SK-N-DZ (cell line): ENCODE data around the gene ITGAE.
"Not testable (repeated sequence)": the region's sequence is repeated elsewhere in the genome, so short reads cannot be mapped to it uniquely, and the experiment has no call there.

Experiments
- DNase-seq: peaks from one replicate; pipeline ENCODE4 v3.0.0-alpha.2; 2015; ENCODE audit warnings: low spot score

Gene ITGAE

DNA sequence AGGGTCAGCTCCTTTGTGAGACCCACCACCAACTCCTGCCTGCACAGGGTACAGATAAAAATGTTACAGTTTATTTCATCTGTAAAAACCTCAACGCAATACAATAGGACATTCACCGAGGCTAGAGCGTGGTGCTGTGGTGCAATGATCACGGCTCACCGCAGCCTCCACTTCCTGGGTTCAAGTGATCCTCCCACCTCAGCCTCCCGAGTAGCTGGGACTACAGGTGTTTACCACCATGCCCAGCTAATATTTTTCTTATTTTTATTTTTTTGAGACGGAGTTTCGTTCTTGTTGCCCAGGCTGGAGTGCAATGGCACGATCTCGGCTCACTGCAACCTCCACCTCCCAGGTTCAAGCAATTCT lies 66.1 kb downstream of the ITGAE start:
- not testable (repeated sequence) for DNase-seq

GRCh38 chr17:3732210-3732621 lies 68.8 kb downstream of the ITGAE start:
- DNase-seq, result peak; percentile 39

- no peak for DNase-seq
Observed at GRCh38 chr17:3730881-3731429, 70.0 kb downstream of the ITGAE start.

- no peak for DNase-seq
Observed at GRCh38 chr17:3729881-3730280, 71.1 kb downstream of the ITGAE start.

DNA sequence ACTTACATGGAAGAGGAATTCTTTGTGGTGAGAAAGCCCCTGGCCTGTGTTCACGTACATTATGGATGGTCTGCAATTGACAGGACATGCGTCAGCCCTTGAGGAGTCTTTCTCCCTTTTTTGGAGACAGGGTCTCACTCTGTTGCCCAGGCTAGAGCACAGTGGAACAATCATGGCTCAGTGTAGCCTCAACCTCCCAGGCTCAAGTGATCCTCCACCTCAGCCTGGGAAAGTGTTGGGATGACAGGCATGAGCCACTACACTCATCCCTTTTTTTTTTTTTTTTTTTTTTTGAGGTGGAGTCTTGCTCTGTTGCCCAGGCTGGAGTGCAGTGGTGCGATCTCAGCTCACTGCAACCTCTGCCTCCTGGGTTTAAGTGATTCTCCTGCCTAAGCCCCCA lies 72.9 kb downstream of the ITGAE start:
- DNase-seq, result not testable (repeated sequence)

DNA sequence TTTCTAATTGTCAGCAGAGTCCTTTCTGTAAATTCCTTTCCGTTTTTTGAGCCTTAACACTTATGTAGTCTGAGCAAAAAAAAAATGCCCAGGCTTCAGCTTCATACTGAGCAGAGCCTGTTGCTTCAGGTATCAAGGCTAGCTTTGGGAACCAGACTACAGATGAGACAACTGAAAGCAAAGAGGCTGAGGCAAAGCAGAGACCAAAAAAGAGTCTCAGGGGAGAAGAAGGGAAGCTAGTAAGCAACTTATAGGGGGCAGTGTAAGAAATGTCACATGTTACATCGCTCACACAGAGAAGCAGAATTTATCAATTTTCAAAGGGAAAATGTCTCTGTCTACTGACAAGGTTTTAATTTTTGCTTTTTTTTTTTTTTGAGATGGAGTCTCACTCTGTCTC lies 73.9 kb downstream of the ITGAE start:
- DNase-seq, result no peak

- no peak for DNase-seq
Observed at GRCh38 chr17:3724378-3725077, 76.5 kb downstream of the ITGAE start.

- DNase-seq, result peak; percentile 93
Observed at GRCh38 chr17:3723556-3724377, 77.2 kb downstream of the ITGAE start, which contains the start of gene HASPIN. HASPIN (plus strand) TSS chr17:3723903; CDS start chr17:3723936, 33 bp downstream.

GRCh38 chr17:3723188-3723555 lies 77.8 kb downstream of the ITGAE start:
- no peak for DNase-seq

DNA sequence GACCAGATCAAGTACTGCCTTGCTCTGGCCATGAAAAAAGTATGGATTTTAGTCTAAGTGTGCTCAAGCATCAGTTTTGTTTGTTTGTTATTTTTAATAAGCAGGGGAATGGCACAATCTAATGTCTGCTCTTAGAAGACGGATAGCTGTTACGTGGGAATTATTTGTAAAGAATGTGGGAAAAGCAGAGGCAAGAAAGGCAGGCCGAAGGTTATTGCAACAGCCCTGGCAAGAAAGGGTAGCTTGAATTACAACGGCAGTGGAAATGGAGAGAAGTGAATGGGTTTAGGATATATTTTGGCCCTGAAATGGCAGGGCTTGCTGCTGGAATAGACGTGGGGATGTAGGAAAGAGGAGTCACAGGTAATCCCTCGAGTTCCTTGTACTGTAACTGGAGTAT lies 78.3 kb downstream of the ITGAE start:
- DNase-seq, result no peak

- DNase-seq, result no peak
Observed at GRCh38 chr17:3719265-3719664, 81.7 kb downstream of the ITGAE start.

- no peak for DNase-seq
Observed at GRCh38 chr17:3718201-3718600, 82.8 kb downstream of the ITGAE start.

GRCh38 chr17:3715296-3715695 lies 85.7 kb downstream of the ITGAE start:
- DNase-seq, result no peak

- no peak for DNase-seq
Observed at GRCh38 chr17:3712811-3713463, 88.1 kb downstream of the ITGAE start.

DNA sequence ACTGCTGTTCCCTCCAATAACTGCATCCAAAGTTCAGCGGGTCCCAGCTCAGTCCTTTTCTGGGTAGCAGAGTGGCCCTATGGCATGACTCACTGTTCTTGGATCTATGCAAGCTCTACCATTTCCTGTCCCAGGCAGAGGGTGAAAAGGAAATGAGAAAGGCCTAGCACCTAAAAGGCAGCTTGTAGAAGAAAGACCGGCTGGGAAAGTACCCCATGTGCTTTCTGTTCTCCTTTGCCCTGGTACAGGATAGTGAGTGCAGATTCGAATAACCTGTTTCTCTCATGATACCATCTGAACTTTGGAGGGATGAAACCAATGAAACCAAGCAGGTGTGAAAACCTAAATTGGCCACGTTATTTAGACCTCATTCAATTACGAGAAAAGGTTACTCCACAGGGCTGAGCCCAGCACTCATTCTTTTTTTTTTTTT lies 90.0 kb downstream of the ITGAE start:
- no peak for DNase-seq

GRCh38 chr17:3708366-3708765 lies 92.6 kb downstream of the ITGAE start:
- no peak for DNase-seq

DNA sequence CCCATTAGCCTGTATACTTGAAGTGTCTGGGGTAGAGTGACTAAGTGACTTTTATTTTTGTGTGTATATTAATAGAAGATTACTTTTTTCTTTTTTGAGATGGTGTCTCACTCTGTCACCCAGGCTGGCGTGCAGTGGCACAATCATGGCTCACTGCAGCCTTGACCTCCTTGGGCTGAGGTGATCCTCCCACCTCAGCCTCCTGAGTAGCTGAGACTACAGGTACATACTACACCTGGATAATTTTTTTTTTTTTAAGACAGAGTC lies 95.3 kb downstream of the ITGAE start:
- not testable (repeated sequence) for DNase-seq

- no peak for DNase-seq
Observed at GRCh38 chr17:3704931-3705717, 95.9 kb downstream of the ITGAE start.

- not testable (repeated sequence) for DNase-seq
Observed at GRCh38 chr17:3702041-3702539, 98.9 kb downstream of the ITGAE start.

GRCh38 chr17:3699951-3700350 lies 101.0 kb downstream of the ITGAE start:
- DNase-seq, result no peak

DNA sequence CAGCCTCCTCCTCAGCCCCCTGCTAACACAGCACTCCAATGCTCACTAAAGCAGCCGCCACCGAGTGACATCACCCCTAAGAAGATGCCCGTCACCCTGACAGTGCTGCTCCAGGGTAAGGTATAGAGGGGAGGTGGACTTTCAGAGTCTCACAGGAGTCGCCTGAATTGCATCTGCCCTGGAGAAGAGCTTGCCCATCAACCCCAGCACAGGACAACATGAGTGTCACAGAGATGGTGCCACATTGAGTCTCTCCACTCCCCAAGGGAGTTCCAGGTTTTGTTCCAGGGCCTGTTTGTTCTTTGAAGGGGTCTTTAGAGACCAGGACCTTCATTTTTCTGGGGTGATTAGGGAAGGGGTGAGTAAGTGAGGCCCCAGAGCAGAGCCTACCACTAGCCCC lies 102.8 kb downstream of the ITGAE start:
- no peak for DNase-seq
